Gastrocnemius medialis (tissue), 4 donors: ENCODE results near the gene ATAD3A.

Source experiments
- CTCF ChIP-seq, 5 experiments: fragments of 450-650 bp in 3 of 5; fragments of 200-600 bp in 2 of 5; sonication (generic) in 2 of 5; IDR thresholded peaks in 4 of 5; conservative IDR thresholded peaks in 1 of 5; 1 replicate in 4 of 5; 2 replicates in 1 of 5; pipeline ENCODE4 v1.5.1; 2016 to 2019; ENCODE audit warnings: antibody characterized with exemption in 5 of 5, mild to moderate bottlenecking in 3 of 5, moderate library complexity in 3 of 5
- POLR2A ChIP-seq, 2 donors: fragments of 450-650 bp; IDR thresholded peaks; one replicate each; pipeline ENCODE4 v1.6.1; 2017; ENCODE audit warnings: antibody characterized with exemption in 2 of 2, mild to moderate bottlenecking in 2 of 2, moderate library complexity in 2 of 2

- TF ChIP-seq POLR2A (IDR thresholded peaks at IDR 0.05) = peak; percentile 84 to 91
- TF ChIP-seq CTCF (IDR thresholded peaks at IDR 0.05 in 4 of 5, conservative IDR thresholded peaks at IDR 0.05 in 1 of 5) = peak in 3 of 5 experiments; percentile 9 to 46 (median 27)
Measured at GRCh38 chr1:1511533-1512285, at the start of gene ATAD3A.
